RWPE2 (cell line): ENCODE results near the gene CA5A.

ENCODE experiments used
- ATAC-seq: fragments of 200-7000 bp; cut with Tn5 transposase; 3 replicates; pipeline ENCODE4 v1.9.1; 2021; ENCODE audit warnings: low read depth
- DNase-seq: peaks from one replicate; pipeline ENCODE4 v3.0.0-alpha.2; 2020; ENCODE audit warnings: low spot score
- H3K27ac ChIP-seq: fragments of 450-650 bp; 2 replicates; pipeline ENCODE4 v1.5.1; 2017; ENCODE audit warnings: mild to moderate bottlenecking; ENCODE audit not compliant: poor library complexity, severe bottlenecking
- H3K27me3 ChIP-seq: fragments of 250-450 bp; sonication (Bioruptor Pico); 2 replicates; pipeline ENCODE4 v1.5.1; 2021; ENCODE audit warnings: mild to moderate bottlenecking, moderate library complexity; ENCODE audit not compliant: insufficient read depth, poor library complexity, severe bottlenecking
- H3K36me3 ChIP-seq: fragments of 250-450 bp; sonication (Bioruptor Pico); 2 replicates; pipeline ENCODE4 v1.5.1; 2020; ENCODE audit warnings: low read depth, mild to moderate bottlenecking, moderate library complexity
- H3K4me1 ChIP-seq: fragments of 250-450 bp; sonication (Bioruptor Pico); 2 replicates; pipeline ENCODE4 v1.5.1; 2021; ENCODE audit warnings: mild to moderate bottlenecking, moderate library complexity; ENCODE audit not compliant: insufficient read depth, poor library complexity, severe bottlenecking
- H3K4me3 ChIP-seq: fragments of 250-450 bp; sonication (Bioruptor Pico); 2 replicates; pipeline ENCODE4 v1.5.1; 2021; ENCODE audit warnings: mild to moderate bottlenecking, moderate library complexity; ENCODE audit not compliant: severe bottlenecking
- H3K9me3 ChIP-seq: fragments of 250-450 bp; sonication (Bioruptor Pico); 2 replicates; pipeline ENCODE4 v1.5.1; 2021; ENCODE audit warnings: mild to moderate bottlenecking, moderate library complexity; ENCODE audit not compliant: severe bottlenecking
- TF ChIP-seq, protein P1 (sequence below): fragments of 450-650 bp; IDR thresholded peaks from one replicate; pipeline ENCODE4 v1.5.1; 2017; ENCODE audit warnings: mild to moderate bottlenecking, moderate library complexity; ENCODE audit not compliant: poor library complexity, severe bottlenecking

CA5A gene

DNA sequence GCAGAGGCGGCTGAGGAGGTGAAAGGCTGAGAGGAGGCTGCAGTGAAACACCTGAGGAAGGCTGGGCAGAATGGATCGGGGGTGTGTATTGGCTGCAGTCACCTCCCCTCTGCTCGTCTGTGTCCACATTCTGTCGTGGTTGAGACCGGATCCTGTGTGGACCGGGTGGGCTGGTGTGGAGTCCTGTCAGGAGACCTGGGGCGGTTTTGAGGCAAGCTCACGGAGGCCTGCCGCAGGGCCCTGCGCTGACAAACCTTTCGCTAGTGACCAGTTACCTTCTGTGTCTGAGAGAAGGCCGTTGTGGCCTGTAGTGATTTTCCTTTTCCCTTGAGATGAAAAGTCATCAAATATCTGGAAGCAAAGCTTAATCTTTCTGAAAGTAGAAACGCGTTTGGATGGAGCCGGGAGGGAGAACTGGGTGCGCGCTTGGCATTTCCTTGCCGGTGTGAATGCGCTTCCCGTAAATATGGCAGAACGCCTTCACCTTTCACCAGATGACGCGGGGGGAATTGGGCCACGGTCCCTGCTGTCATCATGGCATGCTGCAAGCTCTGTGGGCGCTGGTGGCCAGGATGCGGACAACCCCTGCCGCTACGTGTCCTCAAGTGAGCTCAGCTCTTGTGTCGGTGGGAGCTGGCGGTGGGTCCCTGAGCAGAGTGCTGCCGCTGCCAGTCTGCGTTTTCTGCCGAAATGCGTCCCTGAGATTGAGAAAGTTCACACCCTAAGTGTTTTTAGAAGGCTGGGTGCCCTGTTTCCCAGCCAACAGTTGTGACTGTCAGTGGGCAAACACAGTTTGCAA, 21.2 kb upstream of the CA5A start:
- Histone ChIP-seq H3K36me3 (peaks cover 26% of the 10 kb centered on the region), H3K4me1 (peaks cover 3% of the 10 kb centered on the region), H3K27me3 (no peaks in the 10 kb centered on the region), H3K27ac (no peak overlapping the region), H3K9me3 (no peaks in the 10 kb centered on the region), H3K4me3 (no peak overlapping the region)
- DNase-seq (no peak), ATAC-seq (no peak)
- TF ChIP-seq, protein P1, sequence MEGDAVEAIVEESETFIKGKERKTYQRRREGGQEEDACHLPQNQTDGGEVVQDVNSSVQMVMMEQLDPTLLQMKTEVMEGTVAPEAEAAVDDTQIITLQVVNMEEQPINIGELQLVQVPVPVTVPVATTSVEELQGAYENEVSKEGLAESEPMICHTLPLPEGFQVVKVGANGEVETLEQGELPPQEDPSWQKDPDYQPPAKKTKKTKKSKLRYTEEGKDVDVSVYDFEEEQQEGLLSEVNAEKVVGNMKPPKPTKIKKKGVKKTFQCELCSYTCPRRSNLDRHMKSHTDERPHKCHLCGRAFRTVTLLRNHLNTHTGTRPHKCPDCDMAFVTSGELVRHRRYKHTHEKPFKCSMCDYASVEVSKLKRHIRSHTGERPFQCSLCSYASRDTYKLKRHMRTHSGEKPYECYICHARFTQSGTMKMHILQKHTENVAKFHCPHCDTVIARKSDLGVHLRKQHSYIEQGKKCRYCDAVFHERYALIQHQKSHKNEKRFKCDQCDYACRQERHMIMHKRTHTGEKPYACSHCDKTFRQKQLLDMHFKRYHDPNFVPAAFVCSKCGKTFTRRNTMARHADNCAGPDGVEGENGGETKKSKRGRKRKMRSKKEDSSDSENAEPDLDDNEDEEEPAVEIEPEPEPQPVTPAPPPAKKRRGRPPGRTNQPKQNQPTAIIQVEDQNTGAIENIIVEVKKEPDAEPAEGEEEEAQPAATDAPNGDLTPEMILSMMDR = no peak

DNA sequence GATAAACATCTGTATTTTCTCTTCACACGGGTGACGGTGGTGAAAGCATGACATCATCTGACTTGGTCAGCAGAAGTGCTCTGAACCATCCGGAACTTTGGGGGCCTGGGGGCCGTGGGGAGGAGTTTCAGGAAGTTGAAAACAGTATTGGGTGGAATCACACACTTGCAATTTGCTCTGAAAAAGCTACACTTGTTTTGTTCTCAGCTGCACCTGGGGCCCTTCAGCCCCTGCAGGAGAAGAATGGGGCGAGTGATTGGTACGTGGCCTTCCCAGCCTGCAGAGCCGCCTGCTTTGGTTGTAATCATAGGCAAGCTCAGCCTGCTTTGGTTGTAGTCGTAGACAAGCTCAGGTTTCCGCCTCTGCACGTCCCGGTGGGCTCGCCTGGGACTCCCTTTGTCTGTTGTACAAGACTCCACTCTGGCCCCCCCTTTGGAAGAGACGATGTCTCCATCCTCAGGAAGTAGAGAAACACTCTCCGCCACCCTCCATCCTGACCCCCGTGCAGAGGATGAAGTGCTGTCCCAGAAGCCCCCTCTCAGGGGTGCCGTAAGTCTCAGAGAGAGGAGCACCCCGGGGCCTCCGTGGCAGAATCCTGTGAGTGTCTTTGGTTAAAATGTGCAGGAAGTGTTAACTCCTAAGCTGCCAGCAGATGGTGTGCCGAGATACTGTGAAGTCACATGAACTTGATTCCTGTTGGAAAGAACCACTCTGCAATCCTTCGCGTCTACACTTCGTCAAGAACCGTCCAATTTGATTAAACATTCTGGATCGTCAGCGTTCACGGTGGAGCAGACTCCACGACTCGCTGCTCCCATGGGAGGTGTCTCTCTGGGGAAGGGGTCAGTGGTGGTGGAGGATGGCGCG, 20.3 kb upstream of the CA5A start:
- peak; percentile 41; the same call in 1 of the 3 replicates for ATAC-seq
- Histone ChIP-seq H3K36me3 (peaks cover 33% of the 10 kb centered on the region), H3K9me3 (no peaks in the 10 kb centered on the region), H3K27me3 (no peaks in the 10 kb centered on the region), H3K27ac (no peak overlapping the region), H3K4me1 (peaks cover 5% of the 10 kb centered on the region), H3K4me3 (no peak overlapping the region)
- DNase-seq = no peak
- TF ChIP-seq, protein P1 = peak; percentile 34

DNA sequence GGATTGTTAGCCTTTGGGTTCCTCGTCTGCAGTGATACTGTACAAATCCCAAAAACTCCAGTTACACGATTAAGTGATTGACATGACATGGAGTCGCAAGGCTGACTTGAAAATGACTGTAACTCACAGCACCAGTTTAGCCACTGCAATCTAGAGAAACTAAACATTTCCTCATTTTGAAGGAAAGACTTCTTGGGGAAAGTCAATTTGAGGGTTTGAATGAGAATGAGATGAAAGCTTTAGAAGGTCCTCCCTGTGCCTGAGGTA, 19.7 kb upstream of the CA5A start:
- ATAC-seq (no peak), DNase-seq (no peak)
- Histone ChIP-seq H3K4me3 (no peak overlapping the region), H3K27ac (no peak overlapping the region), H3K36me3 (peaks cover 33% of the 10 kb centered on the region), H3K4me1 (peaks cover 5% of the 10 kb centered on the region), H3K9me3 (no peaks in the 10 kb centered on the region), H3K27me3 (no peaks in the 10 kb centered on the region)
- TF ChIP-seq, protein P1 = no peak

DNA sequence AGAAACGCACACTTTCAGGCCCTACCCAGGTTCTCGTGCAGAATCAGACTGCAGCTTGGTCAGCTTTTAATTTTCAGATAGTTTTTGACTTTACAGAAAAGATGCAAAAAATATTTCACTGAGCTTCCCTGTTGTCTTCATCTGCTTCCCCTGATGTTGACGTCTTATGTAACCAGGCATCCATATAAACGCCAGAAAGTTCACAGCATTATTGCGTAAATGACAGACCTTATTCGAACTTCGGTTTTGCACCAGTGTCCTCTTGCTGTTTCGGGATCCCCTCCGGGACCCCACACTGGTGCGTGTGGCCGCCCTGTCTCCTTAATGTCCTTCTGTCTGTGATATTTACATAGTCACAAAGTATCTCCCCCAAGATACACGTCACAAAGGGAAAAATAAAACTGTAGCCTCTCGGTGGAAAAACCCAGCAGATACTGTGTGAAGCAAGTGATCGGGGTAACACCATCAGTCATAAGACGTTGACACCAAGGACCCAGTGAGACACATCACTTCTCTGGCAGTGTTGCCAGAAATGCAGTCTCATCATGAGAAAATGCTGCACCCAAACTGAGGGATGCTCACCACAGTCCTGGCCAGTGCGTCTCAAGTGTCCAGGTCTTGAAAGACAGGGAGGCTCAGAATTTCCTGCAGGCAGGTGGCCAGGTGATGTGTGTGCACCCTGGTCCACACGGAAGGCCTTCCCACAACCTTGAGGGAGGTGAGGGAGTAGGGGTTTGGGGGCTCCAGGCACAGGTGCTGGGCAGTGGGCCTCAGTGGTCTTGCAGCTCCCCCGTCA, 19.2 kb upstream of the CA5A start:
- TF ChIP-seq, protein P1 = no peak
- H3K4me3 ChIP-seq = no peak overlapping the region
- H3K4me1 ChIP-seq = peaks cover 5% of the 10 kb centered on the region
- peaks cover 33% of the 10 kb centered on the region for H3K36me3 ChIP-seq
- no peak overlapping the region for H3K27ac ChIP-seq
- ATAC-seq (no peak), DNase-seq (no peak)
- H3K27me3 ChIP-seq = no peaks in the 10 kb centered on the region
- H3K9me3 ChIP-seq = no peaks in the 10 kb centered on the region
